Measurements from ENCODE around the gene USP33. TPM values are rescaled to one million over a fixed set of nuclear protein-coding genes. Genes with fewer than 3 reads are reported as not detected.
A peak's percentile ranks its signal among the peaks of the same experiment; 100 is the strongest.

Gene USP33
- total and polyA plus RNA-seq, 9 of the 15 experiments (the other 6 are each of a cell fraction or from before 2014, with no cell fraction given), result 22.4 to 83.5 (median 44.7) TPM

DNA sequence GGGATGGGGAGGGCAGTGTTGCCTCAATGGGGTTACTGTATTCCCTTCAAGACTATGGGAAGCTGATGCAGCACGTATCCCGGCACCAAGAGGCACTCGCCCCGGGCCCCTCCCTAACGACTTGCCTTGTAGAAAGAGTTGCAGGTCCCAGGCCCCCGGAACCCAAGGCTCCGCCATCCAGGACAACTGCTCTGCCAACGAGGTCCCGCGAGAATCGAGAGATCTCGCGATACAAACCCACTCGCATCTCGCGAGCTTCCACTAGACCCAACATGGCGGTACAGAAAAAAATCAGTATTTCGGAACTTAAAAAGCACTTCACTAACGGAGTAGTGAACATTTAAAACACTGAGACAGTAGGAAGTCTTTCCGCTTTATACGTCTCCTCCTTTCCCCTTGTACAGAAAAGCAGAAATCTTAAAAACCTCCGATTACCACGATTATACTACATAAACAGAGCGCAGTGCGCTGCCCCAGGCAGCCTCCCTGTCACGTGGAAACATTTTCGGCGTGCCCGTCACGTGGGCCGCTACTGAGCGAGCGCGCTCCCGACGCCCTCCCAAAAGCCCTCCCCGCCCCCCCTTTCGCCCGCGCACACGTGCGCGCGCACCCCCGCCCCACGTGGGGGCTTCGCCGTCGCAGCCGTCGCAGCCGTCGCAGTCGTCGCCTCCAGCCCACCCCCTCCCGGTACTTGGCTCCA, 77.0 kb downstream of the USP33 start, which contains the start of gene ZZZ3 (continued):
- peak; percentile 86; the same call in 1 of the 2 replicates for TF ChIP-seq ZNF197 (CRISPR knock-in tag; IDR thresholded peaks at IDR 0.05; ENCODE audit: low read depth)
- TF ChIP-seq RCOR1 (IDR thresholded peaks at IDR 0.05; ENCODE audit: borderline replicate concordance in 1 of 2, low read depth in 2 of 2, low read length in 2 of 2), result peak in 1 of 2 experiments; percentile 4; a peak in 1 of 4 replicates
- TF ChIP-seq, protein P1, sequence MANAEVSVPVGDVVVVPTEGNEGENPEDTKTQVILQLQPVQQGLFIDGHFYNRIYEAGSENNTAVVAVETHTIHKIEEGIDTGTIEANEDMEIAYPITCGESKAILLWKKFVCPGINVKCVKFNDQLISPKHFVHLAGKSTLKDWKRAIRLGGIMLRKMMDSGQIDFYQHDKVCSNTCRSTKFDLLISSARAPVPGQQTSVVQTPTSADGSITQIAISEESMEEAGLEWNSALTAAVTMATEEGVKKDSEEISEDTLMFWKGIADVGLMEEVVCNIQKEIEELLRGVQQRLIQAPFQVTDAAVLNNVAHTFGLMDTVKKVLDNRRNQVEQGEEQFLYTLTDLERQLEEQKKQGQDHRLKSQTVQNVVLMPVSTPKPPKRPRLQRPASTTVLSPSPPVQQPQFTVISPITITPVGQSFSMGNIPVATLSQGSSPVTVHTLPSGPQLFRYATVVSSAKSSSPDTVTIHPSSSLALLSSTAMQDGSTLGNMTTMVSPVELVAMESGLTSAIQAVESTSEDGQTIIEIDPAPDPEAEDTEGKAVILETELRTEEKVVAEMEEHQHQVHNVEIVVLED (CRISPR knock-in tag; IDR thresholded peaks at IDR 0.05), result peak; percentile 73
- peak; percentile 89; the same call in 1 of the 2 replicates for TF ChIP-seq LCOR (CRISPR knock-in tag; IDR thresholded peaks at IDR 0.05)
- TF ChIP-seq, protein P2, sequence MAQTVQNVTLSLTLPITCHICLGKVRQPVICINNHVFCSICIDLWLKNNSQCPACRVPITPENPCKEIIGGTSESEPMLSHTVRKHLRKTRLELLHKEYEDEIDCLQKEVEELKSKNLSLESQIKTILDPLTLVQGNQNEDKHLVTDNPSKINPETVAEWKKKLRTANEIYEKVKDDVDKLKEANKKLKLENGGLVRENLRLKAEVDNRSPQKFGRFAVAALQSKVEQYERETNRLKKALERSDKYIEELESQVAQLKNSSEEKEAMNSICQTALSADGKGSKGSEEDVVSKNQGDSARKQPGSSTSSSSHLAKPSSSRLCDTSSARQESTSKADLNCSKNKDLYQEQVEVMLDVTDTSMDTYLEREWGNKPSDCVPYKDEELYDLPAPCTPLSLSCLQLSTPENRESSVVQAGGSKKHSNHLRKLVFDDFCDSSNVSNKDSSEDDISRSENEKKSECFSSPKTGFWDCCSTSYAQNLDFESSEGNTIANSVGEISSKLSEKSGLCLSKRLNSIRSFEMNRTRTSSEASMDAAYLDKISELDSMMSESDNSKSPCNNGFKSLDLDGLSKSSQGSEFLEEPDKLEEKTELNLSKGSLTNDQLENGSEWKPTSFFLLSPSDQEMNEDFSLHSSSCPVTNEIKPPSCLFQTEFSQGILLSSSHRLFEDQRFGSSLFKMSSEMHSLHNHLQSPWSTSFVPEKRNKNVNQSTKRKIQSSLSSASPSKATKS (CRISPR knock-in tag; IDR thresholded peaks at IDR 0.05), result no peak
- TF ChIP-seq, protein P3, sequence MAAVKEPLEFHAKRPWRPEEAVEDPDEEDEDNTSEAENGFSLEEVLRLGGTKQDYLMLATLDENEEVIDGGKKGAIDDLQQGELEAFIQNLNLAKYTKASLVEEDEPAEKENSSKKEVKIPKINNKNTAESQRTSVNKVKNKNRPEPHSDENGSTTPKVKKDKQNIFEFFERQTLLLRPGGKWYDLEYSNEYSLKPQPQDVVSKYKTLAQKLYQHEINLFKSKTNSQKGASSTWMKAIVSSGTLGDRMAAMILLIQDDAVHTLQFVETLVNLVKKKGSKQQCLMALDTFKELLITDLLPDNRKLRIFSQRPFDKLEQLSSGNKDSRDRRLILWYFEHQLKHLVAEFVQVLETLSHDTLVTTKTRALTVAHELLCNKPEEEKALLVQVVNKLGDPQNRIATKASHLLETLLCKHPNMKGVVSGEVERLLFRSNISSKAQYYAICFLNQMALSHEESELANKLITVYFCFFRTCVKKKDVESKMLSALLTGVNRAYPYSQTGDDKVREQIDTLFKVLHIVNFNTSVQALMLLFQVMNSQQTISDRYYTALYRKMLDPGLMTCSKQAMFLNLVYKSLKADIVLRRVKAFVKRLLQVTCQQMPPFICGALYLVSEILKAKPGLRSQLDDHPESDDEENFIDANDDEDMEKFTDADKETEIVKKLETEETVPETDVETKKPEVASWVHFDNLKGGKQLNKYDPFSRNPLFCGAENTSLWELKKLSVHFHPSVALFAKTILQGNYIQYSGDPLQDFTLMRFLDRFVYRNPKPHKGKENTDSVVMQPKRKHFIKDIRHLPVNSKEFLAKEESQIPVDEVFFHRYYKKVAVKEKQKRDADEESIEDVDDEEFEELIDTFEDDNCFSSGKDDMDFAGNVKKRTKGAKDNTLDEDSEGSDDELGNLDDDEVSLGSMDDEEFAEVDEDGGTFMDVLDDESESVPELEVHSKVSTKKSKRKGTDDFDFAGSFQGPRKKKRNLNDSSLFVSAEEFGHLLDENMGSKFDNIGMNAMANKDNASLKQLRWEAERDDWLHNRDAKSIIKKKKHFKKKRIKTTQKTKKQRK (IDR thresholded peaks at IDR 0.05; ENCODE audit: borderline replicate concordance, low read depth, low read length), result no peak
- TF ChIP-seq RBM25 (IDR thresholded peaks at IDR 0.05; ENCODE audit: low read depth, low read length, severe bottlenecking), result peak; percentile 86
- 0 out of 2 replicates have a peak, but pooled peaks have one; percentile 53 for TF ChIP-seq ZNF589 (CRISPR knock-in tag; IDR thresholded peaks at IDR 0.05; ENCODE audit: low read depth)
- 0 out of 2 replicates have a peak, but pooled peaks have one; percentile 19 for TF ChIP-seq ZNF224 (CRISPR knock-in tag; IDR thresholded peaks at IDR 0.05)
- no peak for TF ChIP-seq ZNF134 (CRISPR knock-in tag; conservative IDR thresholded peaks at IDR 0.05)
- 0 out of 2 replicates have a peak, but pooled peaks have one; percentile 12 for TF ChIP-seq GTF2E2 (tag; IDR thresholded peaks at IDR 0.05)
- no peak for TF ChIP-seq PRPF4 (IDR thresholded peaks at IDR 0.05; ENCODE audit: insufficient read depth, low read depth, low read length, poor library complexity, severe bottlenecking)
- 0 out of 2 replicates have a peak, but pooled peaks have one; percentile 43 for TF ChIP-seq ZNF384 (IDR thresholded peaks at IDR 0.05; ENCODE audit: low read depth, low read length)
- peak; percentile 51; the same call in 1 of the 2 replicates for TF ChIP-seq RNF2 (IDR thresholded peaks at IDR 0.05)
- TF ChIP-seq GABPB1 (CRISPR knock-in tag; IDR thresholded peaks at IDR 0.05), result no peak
- TF ChIP-seq MTF1 (CRISPR knock-in tag; IDR thresholded peaks at IDR 0.05; ENCODE audit: borderline replicate concordance), result no peak
- no peak for TF ChIP-seq ILK (tag; IDR thresholded peaks at IDR 0.05; ENCODE audit: borderline replicate concordance, low read depth)
- no peak for TF ChIP-seq FOS (IDR thresholded peaks at IDR 0.05; ENCODE audit: extremely low read depth, insufficient read length)
- TF ChIP-seq JUND (IDR thresholded peaks at IDR 0.05; ENCODE audit: borderline replicate concordance, low read depth, low read length), result 0 out of 2 replicates have a peak, but pooled peaks have one; percentile 10
- TF ChIP-seq JUND (tag; IDR thresholded peaks at IDR 0.05; ENCODE audit: borderline replicate concordance, low read depth, low read length), result no peak; the same call in 2 of the 3 replicates
- no peak for TF ChIP-seq LEF1 (IDR thresholded peaks at IDR 0.05)
